Suprapubic skin (tissue), 4 donors: ENCODE data around the gene UTP18.
"Not testable (repeated sequence)": the region's sequence is repeated elsewhere in the genome, so short reads cannot be mapped to it uniquely, and the experiment has no call there.

Source experiments
- CTCF ChIP-seq, 2 donors: fragments of 200-600 bp in 1 of 2; fragments of 450-650 bp in 1 of 2; sonication (generic) in 1 of 2; IDR thresholded peaks; one replicate each; pipeline ENCODE4 v1.5.1; 2016 to 2019; ENCODE audit warnings: antibody characterized with exemption in 2 of 2, mild to moderate bottlenecking in 1 of 2, moderate library complexity in 1 of 2
- POLR2A ChIP-seq, 2 donors: fragments of 450-650 bp; IDR thresholded peaks; one replicate each; pipeline ENCODE4 v1.6.1; 2017; ENCODE audit warnings: antibody characterized with exemption in 2 of 2, mild to moderate bottlenecking in 2 of 2, moderate library complexity in 2 of 2
- POLR2AphosphoS5 ChIP-seq, 3 donors: sonication (generic); formaldehyde crosslinking; IDR thresholded peaks; one replicate each; pipeline ENCODE4 v1.6.1; 2017; ENCODE audit warnings: antibody characterized with exemption in 3 of 3

GRCh38 chr17:51264466-51264865, 4.1 kb downstream of the UTP18 start:
- not testable (repeated sequence) for TF ChIP-seq CTCF, POLR2AphosphoS5, POLR2A (IDR thresholded peaks at IDR 0.05)
